H1 (cell line): ENCODE data around the gene AAR2.

Experiments
- JUN ChIP-seq: IDR thresholded peaks from 2 replicates; pipeline ENCODE4 v1.6.1; 2011; ENCODE audit warnings: low read depth, mild to moderate bottlenecking, improper control_type of control experiment, low read length
- POLR2A ChIP-seq, 2 experiments: IDR thresholded peaks; 1 replicate in 1 of 2; 2 replicates in 1 of 2; pipeline ENCODE4 v1.6.1; 2011; ENCODE audit warnings: low read depth in 2 of 2, low read length in 2 of 2, mild to moderate bottlenecking in 2 of 2; ENCODE audit errors: control extremely low read depth in 1 of 2
- POLR2AphosphoS5 ChIP-seq: IDR thresholded peaks from 2 replicates; pipeline ENCODE4 v1.6.1; 2011; ENCODE audit warnings: low read depth, low read length
- RNF2 ChIP-seq: fragments of 200-900, 300-1000 bp; sonication (generic); IDR thresholded peaks from 2 replicates; pipeline ENCODE4 v1.7.1; 2016; ENCODE audit warnings: borderline replicate concordance, low read depth, mild to moderate bottlenecking, antibody characterized with exemption, low read length; ENCODE audit not compliant: poor library complexity, severe bottlenecking; ENCODE audit errors: missing control alignments
- RXRA ChIP-seq: IDR thresholded peaks from 2 replicates; pipeline ENCODE4 v1.6.1; 2011; ENCODE audit warnings: low read depth, mild to moderate bottlenecking, low read length, moderate library complexity; ENCODE audit not compliant: insufficient read depth
- SRF ChIP-seq: IDR thresholded peaks from 2 replicates; pipeline ENCODE4 v1.6.1; 2011; ENCODE audit warnings: mild to moderate bottlenecking, low read depth, low read length, moderate library complexity
- TF ChIP-seq, protein P1 (sequence below), 3 experiments: IDR thresholded peaks; 1 replicate in 2 of 3; 2 replicates in 1 of 3; pipeline versions ENCODE4 v1.5.1 to v1.6.1; 2011; ENCODE audit warnings: low read length in 3 of 3, mild to moderate bottlenecking in 3 of 3, inconsistent platforms in 2 of 3, low read depth in 1 of 3, moderate library complexity in 1 of 3; ENCODE audit not compliant: insufficient read depth in 1 of 3; ENCODE audit errors: control extremely low read depth in 1 of 3
- TF ChIP-seq, protein P2 (sequence below): IDR thresholded peaks from 2 replicates; pipeline ENCODE4 v1.6.1; 2012; ENCODE audit warnings: inconsistent platforms

DNA sequence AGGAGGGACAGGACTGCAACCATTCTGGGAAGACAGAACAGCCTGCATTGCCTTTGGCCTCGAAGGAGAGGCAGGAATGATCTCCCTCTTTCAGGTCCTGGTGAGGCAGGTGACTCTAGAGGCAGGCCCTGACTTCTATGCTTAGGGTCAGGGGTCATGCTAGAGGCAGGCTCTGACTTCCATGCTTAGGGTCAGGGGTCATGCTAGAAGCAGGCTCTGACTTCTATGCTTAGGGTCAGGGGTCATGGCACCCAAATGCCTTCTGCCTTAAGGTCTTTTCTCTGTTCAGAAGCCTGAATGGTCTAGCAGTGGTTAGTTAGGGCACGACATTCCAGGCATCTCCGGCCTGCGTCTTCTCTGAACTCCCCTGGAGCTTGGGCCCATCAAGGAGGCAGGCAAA lies 35.1 kb upstream of the AAR2 start:
- TF ChIP-seq POLR2A (IDR thresholded peaks at IDR 0.05; ENCODE audit: control extremely low read depth in 1 of 2, low read depth in 2 of 2, low read length in 2 of 2): no peak
- TF ChIP-seq, protein P1, sequence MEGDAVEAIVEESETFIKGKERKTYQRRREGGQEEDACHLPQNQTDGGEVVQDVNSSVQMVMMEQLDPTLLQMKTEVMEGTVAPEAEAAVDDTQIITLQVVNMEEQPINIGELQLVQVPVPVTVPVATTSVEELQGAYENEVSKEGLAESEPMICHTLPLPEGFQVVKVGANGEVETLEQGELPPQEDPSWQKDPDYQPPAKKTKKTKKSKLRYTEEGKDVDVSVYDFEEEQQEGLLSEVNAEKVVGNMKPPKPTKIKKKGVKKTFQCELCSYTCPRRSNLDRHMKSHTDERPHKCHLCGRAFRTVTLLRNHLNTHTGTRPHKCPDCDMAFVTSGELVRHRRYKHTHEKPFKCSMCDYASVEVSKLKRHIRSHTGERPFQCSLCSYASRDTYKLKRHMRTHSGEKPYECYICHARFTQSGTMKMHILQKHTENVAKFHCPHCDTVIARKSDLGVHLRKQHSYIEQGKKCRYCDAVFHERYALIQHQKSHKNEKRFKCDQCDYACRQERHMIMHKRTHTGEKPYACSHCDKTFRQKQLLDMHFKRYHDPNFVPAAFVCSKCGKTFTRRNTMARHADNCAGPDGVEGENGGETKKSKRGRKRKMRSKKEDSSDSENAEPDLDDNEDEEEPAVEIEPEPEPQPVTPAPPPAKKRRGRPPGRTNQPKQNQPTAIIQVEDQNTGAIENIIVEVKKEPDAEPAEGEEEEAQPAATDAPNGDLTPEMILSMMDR (IDR thresholded peaks at IDR 0.05; ENCODE audit: control extremely low read depth in 1 of 3, insufficient read depth in 1 of 3, low read depth in 1 of 3, low read length in 3 of 3): no peak
- TF ChIP-seq POLR2AphosphoS5: no peak
- TF ChIP-seq RXRA: no peak
- TF ChIP-seq RNF2: no peak
- TF ChIP-seq SRF: no peak
- TF ChIP-seq, protein P2, sequence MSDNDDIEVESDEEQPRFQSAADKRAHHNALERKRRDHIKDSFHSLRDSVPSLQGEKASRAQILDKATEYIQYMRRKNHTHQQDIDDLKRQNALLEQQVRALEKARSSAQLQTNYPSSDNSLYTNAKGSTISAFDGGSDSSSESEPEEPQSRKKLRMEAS: no peak
- TF ChIP-seq JUN: no peak
